Liver (tissue), 9 donors: ENCODE results near the gene UPK2. TPM values are rescaled to one million over a fixed set of nuclear protein-coding genes. Genes with fewer than 3 reads are reported as not detected.

ENCODE experiments used
- DNase-seq: peaks from one replicate; pipeline ENCODE4 v3.0.0-alpha.2; 2017; ENCODE audit warnings: low spot score
- H3K27ac ChIP-seq, 2 donors: one replicate each; pipeline ENCODE4 v1.7.0; 2013; ENCODE audit warnings: inconsistent platforms in 2 of 2, low read length in 2 of 2, control low read depth in 1 of 2, low read depth in 1 of 2, mild to moderate bottlenecking in 1 of 2
- H3K27me3 ChIP-seq, 4 donors: one replicate each; pipeline versions ENCODE4 v1.6.1 to v1.7.0; 2013; ENCODE audit warnings: low read length in 3 of 4, inconsistent platforms in 1 of 4, mild to moderate bottlenecking in 1 of 4, moderate library complexity in 1 of 4; ENCODE audit not compliant: control insufficient read depth in 4 of 4, insufficient read depth in 4 of 4
- H3K36me3 ChIP-seq, 4 donors: one replicate each; pipeline versions ENCODE4 v1.6.1 to v1.7.0; 2013; ENCODE audit warnings: low read length in 3 of 4, mild to moderate bottlenecking in 3 of 4, low read depth in 1 of 4, moderate library complexity in 1 of 4; ENCODE audit not compliant: control insufficient read depth in 4 of 4, insufficient read depth in 3 of 4
- H3K4me1 ChIP-seq, 4 donors: one replicate each; pipeline versions ENCODE4 v1.6.1 to v1.7.0; 2013; ENCODE audit warnings: low read length in 3 of 4, mild to moderate bottlenecking in 3 of 4, moderate library complexity in 1 of 4; ENCODE audit not compliant: control insufficient read depth in 4 of 4, insufficient read depth in 4 of 4
- H3K4me3 ChIP-seq, 3 donors: one replicate each; pipeline versions ENCODE4 v1.6.1 to v1.7.0; 2013; ENCODE audit warnings: low read length in 3 of 3, control low read depth in 1 of 3, low read depth in 1 of 3, mild to moderate bottlenecking in 1 of 3
- H3K9ac ChIP-seq, 2 donors: one replicate each; pipeline ENCODE4 v1.7.0; 2013; ENCODE audit warnings: low read length in 2 of 2, mild to moderate bottlenecking in 2 of 2, moderate library complexity in 2 of 2, control low read depth in 1 of 2, low read depth in 1 of 2
- H3K9me3 ChIP-seq, 4 donors: one replicate each; pipeline versions ENCODE4 v1.6.1 to v1.7.0; 2013; ENCODE audit warnings: low read length in 3 of 4; ENCODE audit not compliant: control insufficient read depth in 4 of 4
- EGR1 ChIP-seq, 2 donors: IDR thresholded peaks; 2 replicates each; pipeline ENCODE4 v1.6.1; 2016 to 2018; ENCODE audit warnings: antibody characterized with exemption in 2 of 2, low read depth in 2 of 2
- HNF4A ChIP-seq, 2 donors: conservative IDR thresholded peaks; 2 replicates each; pipeline ENCODE4 v1.6.1; 2016; ENCODE audit warnings: antibody characterized with exemption in 2 of 2, mild to moderate bottlenecking in 2 of 2
- HNF4G ChIP-seq: IDR thresholded peaks from 2 replicates; pipeline ENCODE4 v1.6.1; 2016; ENCODE audit warnings: antibody characterized with exemption
- JUND ChIP-seq, 2 donors: IDR thresholded peaks; 2 replicates each; pipeline ENCODE4 v1.6.1; 2016; ENCODE audit warnings: antibody characterized with exemption in 2 of 2
- NR2F2 ChIP-seq: IDR thresholded peaks from 2 replicates; pipeline ENCODE4 v1.6.1; 2016; ENCODE audit warnings: antibody characterized with exemption
- RXRA ChIP-seq, 2 donors: IDR thresholded peaks; 2 replicates each; pipeline ENCODE4 v1.6.1; 2017 to 2018; ENCODE audit warnings: antibody characterized with exemption in 2 of 2, mild to moderate bottlenecking in 1 of 2
- SP1 ChIP-seq: IDR thresholded peaks from 2 replicates; pipeline ENCODE4 v1.6.1; 2018; ENCODE audit warnings: antibody characterized with exemption, mild to moderate bottlenecking
- TAF1 ChIP-seq: conservative IDR thresholded peaks from 2 replicates; pipeline ENCODE4 v1.6.1; 2016; ENCODE audit warnings: antibody characterized with exemption, mild to moderate bottlenecking
- YY1 ChIP-seq: IDR thresholded peaks from 2 replicates; pipeline ENCODE4 v1.6.1; 2016; ENCODE audit warnings: antibody characterized with exemption, mild to moderate bottlenecking
- WGBS: extraction: QIAGEN DNeasy Blood & Tissue Kit; methylation state at CpG from one replicate; pipeline ENCODE4 v1.1.7; 2013; 5-methylcytosine and 5-hydroxymethylcytosine counted together
- polyA plus RNA-seq, 2 donors: library from polyadenylated mRNA; stranded (reverse) in 1 of 2; unstranded in 1 of 2; fragments of 200-250 nt in 1 of 2; fragments of >200 nt in 1 of 2; fragmentation: Nextera tagmentation in 1 of 2; extraction: Ambion mirVana in 1 of 2; gene quantifications; one replicate each; pipeline versions ENCODE4 v1.2.1 to v1.2.3, GENCODE V29; 2013 to 2015
- total RNA-seq, 2 donors: library from RNA; depleted of rRNA; stranded (reverse); fragments of >200 nt; gene quantifications; one replicate each; pipeline ENCODE4 v1.2.3, GENCODE V29; 2014
- TF ChIP-seq, protein P1 (sequence below): IDR thresholded peaks from 2 replicates; pipeline ENCODE4 v1.6.1; 2016; ENCODE audit warnings: antibody characterized with exemption
- TF ChIP-seq, protein P2 (sequence below): IDR thresholded peaks from 2 replicates; pipeline ENCODE4 v1.6.1; 2016; ENCODE audit warnings: antibody characterized with exemption
- TF ChIP-seq, protein P3 (sequence below): IDR thresholded peaks from 2 replicates; pipeline ENCODE4 v1.6.1; 2016; ENCODE audit warnings: antibody characterized with exemption, mild to moderate bottlenecking
- donor health status: healthy.
- donor health status: healthy.
- donor health status: healthy.
- donor health status: healthy.
- donor health status: healthy.

The UPK2 gene
- total and polyA plus RNA-seq, 4 donors: not detected

DNA sequence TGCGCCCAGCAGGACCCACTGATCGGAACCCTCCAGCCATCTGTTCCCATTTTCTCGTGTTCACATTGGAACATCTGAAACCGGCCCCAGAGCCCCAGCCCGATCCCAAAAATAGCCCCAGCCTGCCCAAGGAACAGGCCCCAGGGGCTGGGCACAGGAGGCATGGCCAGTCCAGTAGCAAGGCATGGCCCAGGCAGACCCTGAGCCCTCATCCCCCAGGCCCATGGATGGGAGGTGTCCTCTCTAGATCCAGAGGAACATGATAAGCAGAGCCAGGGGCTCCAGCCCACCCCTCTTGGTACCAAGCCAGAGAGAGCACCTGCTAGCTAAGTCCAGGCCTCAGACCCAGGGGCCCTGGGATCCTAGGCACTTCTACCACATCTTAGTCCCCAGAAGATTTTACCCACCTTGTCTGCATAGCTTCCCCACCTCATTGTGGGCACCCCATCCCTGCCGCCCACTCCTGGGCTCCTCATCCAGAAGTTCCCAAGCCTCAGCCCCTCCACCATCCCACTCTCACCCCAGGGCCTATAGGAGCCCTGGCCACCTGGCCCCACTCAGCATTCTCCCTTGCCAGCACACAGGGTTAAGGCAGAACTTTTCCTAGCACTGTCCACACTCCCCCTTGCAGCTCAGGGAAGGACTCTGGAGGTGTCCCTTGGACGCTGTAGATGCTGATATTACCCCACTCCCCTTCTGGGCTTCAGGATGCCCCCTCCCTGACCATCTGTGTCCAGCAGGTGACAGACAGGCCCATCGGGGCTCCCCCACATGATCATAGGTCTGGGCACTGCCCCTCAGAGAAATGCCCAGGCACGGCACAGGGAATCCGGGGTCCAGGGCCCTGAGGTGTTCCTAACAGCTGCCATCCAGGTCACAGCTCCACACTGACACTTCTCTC, 39.9 kb upstream of the UPK2 start:
- TF ChIP-seq TAF1: no peak
- no peak for TF ChIP-seq HNF4A (conservative IDR thresholded peaks at IDR 0.05)
- TF ChIP-seq SP1: no peak
- TF ChIP-seq, protein P1, sequence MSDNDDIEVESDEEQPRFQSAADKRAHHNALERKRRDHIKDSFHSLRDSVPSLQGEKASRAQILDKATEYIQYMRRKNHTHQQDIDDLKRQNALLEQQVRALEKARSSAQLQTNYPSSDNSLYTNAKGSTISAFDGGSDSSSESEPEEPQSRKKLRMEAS: no peak
- TF ChIP-seq HNF4G: no peak
- no peak for TF ChIP-seq JUND (IDR thresholded peaks at IDR 0.05)
- H3K27me3 ChIP-seq: no peaks in the 10 kb centered on the region
- H3K9me3 ChIP-seq: no peaks in the 10 kb centered on the region
- peak overlapping the region; percentile 86 to 94 for H3K27ac ChIP-seq
- 74% methylated on average over 10 of the region's 10 CpGs for WGBS
- H3K36me3 ChIP-seq: no peaks in the 10 kb centered on the region
- H3K9ac ChIP-seq: peak overlapping the region in 1 of 2 donors; percentile 23
- H3K4me1 ChIP-seq: peaks cover 39 to 96% (median 78%) of the 10 kb centered on the region in 4 donors
- no peak for DNase-seq
- H3K4me3 ChIP-seq: no peak overlapping the region

DNA sequence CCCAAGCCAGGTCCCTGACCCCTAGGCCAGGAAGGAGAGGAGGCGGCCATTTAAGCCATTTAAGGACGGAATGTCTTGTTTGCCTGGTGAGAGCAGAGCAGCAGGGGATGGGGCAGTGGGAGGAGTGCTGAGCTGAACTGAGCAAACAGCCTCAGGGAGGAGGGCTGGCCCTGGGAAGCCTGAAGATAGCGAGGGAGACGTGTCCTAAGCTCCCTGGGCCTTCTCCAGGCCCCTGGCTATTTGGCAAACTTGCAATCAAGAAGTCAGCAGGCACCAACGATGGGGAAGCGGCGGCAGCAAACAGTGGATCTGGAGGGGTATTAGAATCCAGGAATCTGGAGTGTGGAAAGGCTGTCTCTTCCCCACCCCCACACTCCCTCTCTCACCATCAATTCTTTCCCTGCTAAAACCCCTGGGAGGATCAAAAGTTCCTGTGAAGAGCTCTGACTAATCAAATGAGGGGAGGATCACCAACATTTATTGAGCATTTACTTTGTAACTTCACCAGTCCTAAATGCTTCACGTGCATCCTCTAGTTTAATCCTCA, 39.2 kb upstream of the UPK2 start:
- DNase-seq: no peak
- no peaks in the 10 kb centered on the region for H3K27me3 ChIP-seq
- H3K4me1 ChIP-seq: peaks cover 36 to 96% (median 77%) of the 10 kb centered on the region in 4 donors
- peak overlapping the region in 1 of 2 donors; percentile 23 for H3K9ac ChIP-seq
- TF ChIP-seq EGR1 (IDR thresholded peaks at IDR 0.05; ENCODE audit: low read depth in 2 of 2): no peak
- TF ChIP-seq TAF1: no peak
- TF ChIP-seq, protein P2, sequence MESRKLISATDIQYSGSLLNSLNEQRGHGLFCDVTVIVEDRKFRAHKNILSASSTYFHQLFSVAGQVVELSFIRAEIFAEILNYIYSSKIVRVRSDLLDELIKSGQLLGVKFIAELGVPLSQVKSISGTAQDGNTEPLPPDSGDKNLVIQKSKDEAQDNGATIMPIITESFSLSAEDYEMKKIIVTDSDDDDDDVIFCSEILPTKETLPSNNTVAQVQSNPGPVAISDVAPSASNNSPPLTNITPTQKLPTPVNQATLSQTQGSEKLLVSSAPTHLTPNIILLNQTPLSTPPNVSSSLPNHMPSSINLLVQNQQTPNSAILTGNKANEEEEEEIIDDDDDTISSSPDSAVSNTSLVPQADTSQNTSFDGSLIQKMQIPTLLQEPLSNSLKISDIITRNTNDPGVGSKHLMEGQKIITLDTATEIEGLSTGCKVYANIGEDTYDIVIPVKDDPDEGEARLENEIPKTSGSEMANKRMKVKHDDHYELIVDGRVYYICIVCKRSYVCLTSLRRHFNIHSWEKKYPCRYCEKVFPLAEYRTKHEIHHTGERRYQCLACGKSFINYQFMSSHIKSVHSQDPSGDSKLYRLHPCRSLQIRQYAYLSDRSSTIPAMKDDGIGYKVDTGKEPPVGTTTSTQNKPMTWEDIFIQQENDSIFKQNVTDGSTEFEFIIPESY: no peak
- peak; percentile 67 to 71 for TF ChIP-seq RXRA (IDR thresholded peaks at IDR 0.05)
- TF ChIP-seq SP1: peak; percentile 38
- TF ChIP-seq, protein P3, sequence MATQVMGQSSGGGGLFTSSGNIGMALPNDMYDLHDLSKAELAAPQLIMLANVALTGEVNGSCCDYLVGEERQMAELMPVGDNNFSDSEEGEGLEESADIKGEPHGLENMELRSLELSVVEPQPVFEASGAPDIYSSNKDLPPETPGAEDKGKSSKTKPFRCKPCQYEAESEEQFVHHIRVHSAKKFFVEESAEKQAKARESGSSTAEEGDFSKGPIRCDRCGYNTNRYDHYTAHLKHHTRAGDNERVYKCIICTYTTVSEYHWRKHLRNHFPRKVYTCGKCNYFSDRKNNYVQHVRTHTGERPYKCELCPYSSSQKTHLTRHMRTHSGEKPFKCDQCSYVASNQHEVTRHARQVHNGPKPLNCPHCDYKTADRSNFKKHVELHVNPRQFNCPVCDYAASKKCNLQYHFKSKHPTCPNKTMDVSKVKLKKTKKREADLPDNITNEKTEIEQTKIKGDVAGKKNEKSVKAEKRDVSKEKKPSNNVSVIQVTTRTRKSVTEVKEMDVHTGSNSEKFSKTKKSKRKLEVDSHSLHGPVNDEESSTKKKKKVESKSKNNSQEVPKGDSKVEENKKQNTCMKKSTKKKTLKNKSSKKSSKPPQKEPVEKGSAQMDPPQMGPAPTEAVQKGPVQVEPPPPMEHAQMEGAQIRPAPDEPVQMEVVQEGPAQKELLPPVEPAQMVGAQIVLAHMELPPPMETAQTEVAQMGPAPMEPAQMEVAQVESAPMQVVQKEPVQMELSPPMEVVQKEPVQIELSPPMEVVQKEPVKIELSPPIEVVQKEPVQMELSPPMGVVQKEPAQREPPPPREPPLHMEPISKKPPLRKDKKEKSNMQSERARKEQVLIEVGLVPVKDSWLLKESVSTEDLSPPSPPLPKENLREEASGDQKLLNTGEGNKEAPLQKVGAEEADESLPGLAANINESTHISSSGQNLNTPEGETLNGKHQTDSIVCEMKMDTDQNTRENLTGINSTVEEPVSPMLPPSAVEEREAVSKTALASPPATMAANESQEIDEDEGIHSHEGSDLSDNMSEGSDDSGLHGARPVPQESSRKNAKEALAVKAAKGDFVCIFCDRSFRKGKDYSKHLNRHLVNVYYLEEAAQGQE: no peak
- peak; percentile 82 for TF ChIP-seq NR2F2
- TF ChIP-seq YY1: peak; percentile 46
- no peaks in the 10 kb centered on the region for H3K36me3 ChIP-seq
- 44% methylated on average over 8 of the region's 8 CpGs for WGBS
- H3K4me3 ChIP-seq: no peak overlapping the region
- H3K27ac ChIP-seq: peak overlapping the region; percentile 86 to 94
- H3K9me3 ChIP-seq: no peaks in the 10 kb centered on the region
